ENCODE data around the gene SIPA1L3. TPM values are rescaled to one million over a fixed set of nuclear protein-coding genes. Genes with fewer than 3 reads are reported as not detected.

SIPA1L3 gene
- total and polyA plus RNA-seq, 12 donors = 2.8 to 24.2 (median 12.3) TPM

DNA sequence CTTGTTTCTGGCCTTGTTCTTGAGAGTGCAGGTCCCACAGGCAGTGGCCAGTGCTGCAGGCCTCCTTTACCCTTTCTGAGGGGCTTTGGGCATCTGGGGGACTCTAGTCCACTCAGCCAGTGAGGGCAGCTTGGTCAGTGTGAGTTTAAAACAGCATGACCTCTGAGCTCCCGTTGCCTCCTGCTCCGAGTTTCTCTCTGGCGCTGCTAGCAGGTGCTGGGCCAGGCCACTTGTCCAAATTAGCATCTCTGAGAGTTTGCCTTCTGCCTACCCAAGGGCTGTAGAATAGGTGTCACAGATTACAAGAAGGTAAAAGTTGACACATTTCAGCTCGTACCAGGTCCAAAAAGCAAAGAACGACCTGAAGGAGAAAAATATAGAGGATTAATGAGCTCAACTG, 105.9 kb downstream of the SIPA1L3 start:
- ATAC-seq (no peak), DNase-seq (no peak)
- TF ChIP-seq, protein P1, sequence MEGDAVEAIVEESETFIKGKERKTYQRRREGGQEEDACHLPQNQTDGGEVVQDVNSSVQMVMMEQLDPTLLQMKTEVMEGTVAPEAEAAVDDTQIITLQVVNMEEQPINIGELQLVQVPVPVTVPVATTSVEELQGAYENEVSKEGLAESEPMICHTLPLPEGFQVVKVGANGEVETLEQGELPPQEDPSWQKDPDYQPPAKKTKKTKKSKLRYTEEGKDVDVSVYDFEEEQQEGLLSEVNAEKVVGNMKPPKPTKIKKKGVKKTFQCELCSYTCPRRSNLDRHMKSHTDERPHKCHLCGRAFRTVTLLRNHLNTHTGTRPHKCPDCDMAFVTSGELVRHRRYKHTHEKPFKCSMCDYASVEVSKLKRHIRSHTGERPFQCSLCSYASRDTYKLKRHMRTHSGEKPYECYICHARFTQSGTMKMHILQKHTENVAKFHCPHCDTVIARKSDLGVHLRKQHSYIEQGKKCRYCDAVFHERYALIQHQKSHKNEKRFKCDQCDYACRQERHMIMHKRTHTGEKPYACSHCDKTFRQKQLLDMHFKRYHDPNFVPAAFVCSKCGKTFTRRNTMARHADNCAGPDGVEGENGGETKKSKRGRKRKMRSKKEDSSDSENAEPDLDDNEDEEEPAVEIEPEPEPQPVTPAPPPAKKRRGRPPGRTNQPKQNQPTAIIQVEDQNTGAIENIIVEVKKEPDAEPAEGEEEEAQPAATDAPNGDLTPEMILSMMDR (IDR thresholded peaks at IDR 0.05) = no peak
- no peaks in the 10 kb centered on the region for H3K36me3 ChIP-seq
- H3K4me3 ChIP-seq = no peak overlapping the region
- no peak overlapping the region for H3K27ac ChIP-seq
- no peaks in the 10 kb centered on the region for H3K27me3 ChIP-seq
- H3K4me1 ChIP-seq = no peaks in the 10 kb centered on the region
- intact Hi-C loops (cut with DNase I) = loop anchor here in 1 of 10 donors (10.0 kb wide), 1 partner anchor 108 kb away; the partner anchor contains the start of genes SIPA1L3 and WDR87
- no peaks in the 10 kb centered on the region for H3K9me3 ChIP-seq
- WGBS, 2 donors = 74 to 81% methylated on average over 5 of the region's 5 CpGs

DNA sequence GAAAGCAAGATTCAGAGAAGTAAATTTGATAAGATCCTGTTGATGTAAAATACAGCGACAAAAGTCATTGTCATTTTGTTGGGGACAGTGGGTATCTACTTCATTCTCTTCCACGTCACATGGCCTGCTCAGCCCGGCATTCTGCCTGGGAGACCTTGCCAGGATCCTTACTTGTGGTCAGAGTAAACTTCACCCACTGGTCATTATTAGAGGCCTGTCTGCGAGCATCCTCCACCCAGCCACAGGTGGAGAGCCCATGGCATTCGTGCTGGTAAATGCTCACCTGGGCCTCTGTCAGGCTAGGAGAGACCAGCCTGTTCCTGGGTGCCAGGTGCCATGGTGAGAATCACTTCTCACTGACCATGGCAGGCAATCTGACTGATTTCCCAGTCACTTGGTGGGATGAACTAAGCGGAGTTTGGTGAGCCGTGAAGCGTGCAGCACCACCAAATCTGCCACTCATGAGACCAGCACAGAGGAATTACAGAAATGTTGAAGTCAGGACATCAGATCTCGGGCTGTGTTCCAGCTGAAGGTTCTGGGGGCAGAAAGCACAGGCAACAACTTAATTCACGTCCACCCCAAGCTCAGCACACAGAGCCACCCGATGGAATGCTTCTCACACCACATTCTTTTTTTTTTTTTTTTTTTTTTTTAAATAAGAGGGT, 107.0 kb downstream of the SIPA1L3 start:
- Histone ChIP-seq H3K27ac (no peak overlapping the region), H3K9me3 (no peaks in the 10 kb centered on the region), H3K4me3 (no peak overlapping the region), H3K4me1 (no peaks in the 10 kb centered on the region), H3K27me3 (no peaks in the 10 kb centered on the region), H3K36me3 (no peaks in the 10 kb centered on the region)
- no peak for DNase-seq
- no peak for ATAC-seq
- intact Hi-C loops (cut with DNase I) = loop anchor here in 1 of 10 donors (10.0 kb wide), 1 partner anchor 109 kb away; the partner anchor contains the start of genes SIPA1L3 and WDR87
- 93 to 94% methylated on average over 11 of the region's 11 CpGs for WGBS, 2 donors
- TF ChIP-seq, protein P1 (IDR thresholded peaks at IDR 0.05) = no peak

DNA sequence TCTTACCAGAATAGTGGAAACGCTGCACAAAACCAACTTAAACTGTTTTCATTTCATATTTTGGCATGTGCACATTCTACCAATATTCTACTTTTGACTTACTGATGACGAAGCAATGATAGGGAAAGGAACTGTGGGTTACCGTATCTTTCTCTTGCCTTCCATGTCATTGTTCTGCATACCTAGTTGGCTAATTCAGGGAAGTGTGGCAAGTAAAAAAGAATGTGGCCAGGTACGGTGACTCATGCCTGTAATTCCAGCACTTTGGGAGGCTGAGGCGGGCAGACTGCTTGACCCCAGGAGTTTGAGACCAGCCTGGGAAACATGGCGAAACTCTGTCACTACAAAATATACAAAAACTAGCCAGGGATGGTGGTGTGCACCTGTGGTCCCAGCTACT, 108.2 kb downstream of the SIPA1L3 start:
- H3K9me3 ChIP-seq = no peaks in the 10 kb centered on the region
- 94 to 97% methylated on average over 6 of the region's 6 CpGs for WGBS, 2 donors
- no peak overlapping the region for H3K27ac ChIP-seq
- TF ChIP-seq, protein P1 (IDR thresholded peaks at IDR 0.05) = no peak
- no peaks in the 10 kb centered on the region for H3K36me3 ChIP-seq
- intact Hi-C loops (cut with DNase I) = loop anchor here in 1 of 10 donors (10.0 kb wide), 1 partner anchor 110 kb away; the partner anchor contains the start of genes SIPA1L3 and WDR87
- DNase-seq = no peak
- no peaks in the 10 kb centered on the region for H3K27me3 ChIP-seq
- H3K4me3 ChIP-seq = no peak overlapping the region
- H3K4me1 ChIP-seq = no peaks in the 10 kb centered on the region
- ATAC-seq = no peak

DNA sequence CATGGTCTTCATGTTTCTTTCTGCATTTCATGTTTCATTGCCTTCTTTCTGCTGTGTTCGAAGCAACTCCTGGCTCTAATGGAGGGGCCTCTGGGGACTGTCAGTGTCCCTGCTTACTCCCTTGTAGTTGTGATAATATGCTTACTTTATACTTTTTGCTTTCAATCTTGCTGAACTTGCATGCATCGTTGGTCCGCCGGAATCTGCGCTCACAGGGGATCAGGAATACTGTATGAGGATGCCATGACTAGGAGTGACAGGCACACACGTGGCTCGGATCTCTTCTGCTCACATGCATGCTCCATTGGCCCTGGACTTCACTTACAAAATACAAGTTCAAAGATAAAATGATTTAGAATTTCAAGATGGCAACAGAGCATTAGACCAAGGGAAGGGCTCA, 108.8 kb downstream of the SIPA1L3 start:
- TF ChIP-seq, protein P1 (IDR thresholded peaks at IDR 0.05) = no peak
- H3K36me3 ChIP-seq = no peaks in the 10 kb centered on the region
- H3K27me3 ChIP-seq = no peaks in the 10 kb centered on the region
- H3K9me3 ChIP-seq = no peaks in the 10 kb centered on the region
- DNase-seq (no peak), ATAC-seq (no peak)
- H3K4me1 ChIP-seq = peaks cover 0 to 4% (median 0%) of the 10 kb centered on the region in 9 donors
- no peak overlapping the region for H3K27ac ChIP-seq
- WGBS, 2 donors = 83 to 92% methylated on average over 7 of the region's 7 CpGs
- intact Hi-C loops (cut with DNase I) = loop anchor here in 2 of 10 donors (1.0 to 10.0 kb wide), 2 partner anchors 13 to 111 kb away; partner anchors contain the start of genes SIPA1L3 (in 1 of the 2) and WDR87 (in 1 of the 2)
- no peak overlapping the region for H3K4me3 ChIP-seq
